HG02610 (cell line): Measurements from ENCODE around the gene FBXO45.
"Not testable (repeated sequence)": the region's sequence is repeated elsewhere in the genome, so short reads cannot be mapped to it uniquely, and the experiment has no call there.

Experiments
- ATAC-seq: cut with Tn5 transposase; IDR thresholded peaks from one replicate; pipeline ENCODE4 v1.9.1; 2021; ENCODE audit warnings: mild to moderate bottlenecking, moderate library complexity; ENCODE audit not compliant: unreplicated experiment

Gene FBXO45

GRCh38 chr3:196568246-196569002 lies at the start of gene FBXO45, which contains the start of gene WDR53:
Gene FBXO45 (plus strand): TSS chr3:196568660. CDS start chr3:196568985, 325 bp downstream.
Gene WDR53 (minus strand): TSS chr3:196568554. CDS start chr3:196561475, 7,079 bp downstream.
- ATAC-seq: peak; percentile 96

GRCh38 chr3:196518966-196519717 lies 49.3 kb upstream of the FBXO45 start:
- ATAC-seq: no peak

GRCh38 chr3:196519718-196520082 lies 48.8 kb upstream of the FBXO45 start:
- ATAC-seq: no peak

- ATAC-seq: not testable (repeated sequence)
These were observed 47.2 kb upstream of the FBXO45 start for GRCh38 chr3:196521291-196521690.

- ATAC-seq: no peak
These were observed 44.6 kb upstream of the FBXO45 start for GRCh38 chr3:196523841-196524240.

GRCh38 chr3:196524527-196524926 lies 43.9 kb upstream of the FBXO45 start:
- ATAC-seq: no peak

- no peak for ATAC-seq
These were observed 43.3 kb upstream of the FBXO45 start for GRCh38 chr3:196525141-196525540.

- ATAC-seq: peak; percentile 82
These were observed 39.7 kb upstream of the FBXO45 start for GRCh38 chr3:196528639-196529233.

- ATAC-seq: no peak
These were observed 37.0 kb upstream of the FBXO45 start for GRCh38 chr3:196531418-196531817.

GRCh38 chr3:196533260-196533681 lies 35.2 kb upstream of the FBXO45 start:
- no peak for ATAC-seq

- ATAC-seq: no peak
These were observed 31.0 kb upstream of the FBXO45 start for GRCh38 chr3:196537319-196537984.

GRCh38 chr3:196541684-196542445 lies 26.6 kb upstream of the FBXO45 start:
- no peak for ATAC-seq

GRCh38 chr3:196544491-196544992 lies 23.9 kb upstream of the FBXO45 start:
- no peak for ATAC-seq

GRCh38 chr3:196546537-196546936 lies 21.9 kb upstream of the FBXO45 start:
- no peak for ATAC-seq

- ATAC-seq: no peak
These were observed 21.4 kb upstream of the FBXO45 start for GRCh38 chr3:196547067-196547466.

- ATAC-seq: not testable (repeated sequence)
These were observed 19.1 kb upstream of the FBXO45 start for GRCh38 chr3:196549312-196549711.

GRCh38 chr3:196550172-196550571 lies 18.3 kb upstream of the FBXO45 start:
- not testable (repeated sequence) for ATAC-seq

GRCh38 chr3:196552253-196552652 lies 16.2 kb upstream of the FBXO45 start:
- no peak for ATAC-seq

GRCh38 chr3:196553551-196553950 lies 14.9 kb upstream of the FBXO45 start:
- no peak for ATAC-seq

- ATAC-seq: no peak
These were observed 14.3 kb upstream of the FBXO45 start for GRCh38 chr3:196554205-196554604.
